ENCODE measurements around the gene C10orf62. TPM values are rescaled to one million over a fixed set of nuclear protein-coding genes. Genes with fewer than 3 reads are reported as not detected.

Gene C10orf62
- total and polyA plus RNA-seq, 9 of the 15 experiments (the other 6 are each of a cell fraction or from before 2014, with no cell fraction given) = not detected

- no peak for TF ChIP-seq GATA2 (CRISPR knock-in tag; IDR thresholded peaks at IDR 0.05)
- peak; percentile 39; the same call in 1 of the 2 replicates for TF ChIP-seq ARID4B (CRISPR knock-in tag; IDR thresholded peaks at IDR 0.05)
- no peak for TF ChIP-seq SPI1 (IDR thresholded peaks at IDR 0.05; ENCODE audit: borderline replicate concordance, low read depth, low read length)
- TF ChIP-seq U2AF2 (optimal IDR thresholded peaks at IDR 0.05; ENCODE audit: low read depth, low read length) = no peak
- no peak for TF ChIP-seq PHB (CRISPR knock-in tag; IDR thresholded peaks at IDR 0.05)
- peak; percentile 96 for TF ChIP-seq PKNOX1 (IDR thresholded peaks at IDR 0.05)
- TF ChIP-seq SP1 (CRISPR knock-in tag; IDR thresholded peaks at IDR 0.05) = peak; percentile 78
- 0 out of 2 replicates have a peak, but pooled peaks have one; percentile 25 for TF ChIP-seq FOXP1 (CRISPR knock-in tag; IDR thresholded peaks at IDR 0.05)
- no peak for TF ChIP-seq ZNF764 (CRISPR knock-in tag; IDR thresholded peaks at IDR 0.05; ENCODE audit: low read depth)
- peak; percentile 39; the same call in 1 of the 2 replicates for TF ChIP-seq ZBTB7A (IDR thresholded peaks at IDR 0.05; ENCODE audit: borderline replicate concordance, control insufficient read depth, low read depth, low read length)
- TF ChIP-seq RNF2 (IDR thresholded peaks at IDR 0.05) = no peak
- TF ChIP-seq CREM (IDR thresholded peaks at IDR 0.05; ENCODE audit: low read depth) = peak; percentile 74
- TF ChIP-seq ZNF12 (CRISPR knock-in tag; IDR thresholded peaks at IDR 0.05) = no peak
- TF ChIP-seq NRF1 (conservative IDR thresholded peaks at IDR 0.05 in 1 of 2, IDR thresholded peaks at IDR 0.05 in 1 of 2) = peak; percentile 98
- peak; percentile 24; the same call in 1 of the 2 replicates for TF ChIP-seq SUPT5H (IDR thresholded peaks at IDR 0.05)
- TF ChIP-seq CXXC5 (CRISPR knock-in tag; IDR thresholded peaks at IDR 0.05) = peak; percentile 83
- peak; percentile 43 for TF ChIP-seq TBP (optimal IDR thresholded peaks at IDR 0.05; ENCODE audit: low read depth, low read length)
- TF ChIP-seq MAFG (tag; conservative IDR thresholded peaks at IDR 0.05) = peak; percentile 65
- TF ChIP-seq ZNF143 (CRISPR knock-in tag; IDR thresholded peaks at IDR 0.05) = no peak
- peak; percentile 84 for TF ChIP-seq NR2C1 (IDR thresholded peaks at IDR 0.05)
- peak; percentile 78 for TF ChIP-seq NR2C1 (tag; IDR thresholded peaks at IDR 0.05)
- TF ChIP-seq SAFB (IDR thresholded peaks at IDR 0.05; ENCODE audit: borderline replicate concordance, low read depth, low read length) = peak; percentile 69
- TF ChIP-seq ZNF232 (CRISPR knock-in tag; IDR thresholded peaks at IDR 0.05) = no peak
- peak; percentile 49; the same call in 1 of the 2 replicates for TF ChIP-seq USF1 (CRISPR knock-in tag; IDR thresholded peaks at IDR 0.05)
- peak; percentile 65 for TF ChIP-seq CTBP1 (IDR thresholded peaks at IDR 0.05; ENCODE audit: borderline replicate concordance)
Measured at GRCh38 chr10:97640174-97640867, 50.8 kb downstream of the C10orf62 start, which contains the start of gene PI4K2A (continued).

Data from K562 (cell line).